ENCODE measurements around the gene RYK.
"Not testable (repeated sequence)": the region's sequence is repeated elsewhere in the genome, so short reads cannot be mapped to it uniquely, and the experiment has no call there.

RYK gene

GRCh38 chr3:134253475-134254226 is 3.0 kb upstream of the RYK start:
- DNase-seq, result no peak

- no peak for DNase-seq
Observed at GRCh38 chr3:134252766-134253165, 2.1 kb upstream of the RYK start.

- no peak for DNase-seq
Observed at GRCh38 chr3:134251731-134252391, 1.2 kb upstream of the RYK start.

GRCh38 chr3:134249935-134250716 is 533 bp downstream of the RYK start:
- peak; percentile 32 for DNase-seq

- DNase-seq, result no peak
Observed at GRCh38 chr3:134249296-134249841, 1.3 kb downstream of the RYK start.

GRCh38 chr3:134244921-134245320 is 5.7 kb downstream of the RYK start:
- no peak for DNase-seq

- DNase-seq, result no peak
Observed at GRCh38 chr3:134242649-134243617, 7.7 kb downstream of the RYK start.

- DNase-seq, result no peak
Observed at GRCh38 chr3:134239538-134239937, 11.1 kb downstream of the RYK start.

GRCh38 chr3:134237454-134238145 is 13.1 kb downstream of the RYK start:
- no peak for DNase-seq

GRCh38 chr3:134236505-134237170 is 14.0 kb downstream of the RYK start:
- no peak for DNase-seq

GRCh38 chr3:134235577-134236076 is 15.0 kb downstream of the RYK start:
- DNase-seq, result no peak

GRCh38 chr3:134232951-134233350 is 17.7 kb downstream of the RYK start:
- DNase-seq, result no peak

- no peak for DNase-seq
Observed at GRCh38 chr3:134232151-134232550, 18.5 kb downstream of the RYK start.

- DNase-seq, result no peak
Observed at GRCh38 chr3:134231131-134231530, 19.5 kb downstream of the RYK start.

- DNase-seq, result no peak
Observed at GRCh38 chr3:134229038-134229437, 21.6 kb downstream of the RYK start.

GRCh38 chr3:134228479-134228878 is 22.2 kb downstream of the RYK start:
- DNase-seq, result no peak

- no peak for DNase-seq
Observed at GRCh38 chr3:134228035-134228434, 22.6 kb downstream of the RYK start.

GRCh38 chr3:134224796-134225156 is 25.9 kb downstream of the RYK start:
- not testable (repeated sequence) for DNase-seq

- DNase-seq, result no peak
Observed at GRCh38 chr3:134222835-134223234, 27.8 kb downstream of the RYK start.

- no peak for DNase-seq
Observed at GRCh38 chr3:134216851-134217250, 33.8 kb downstream of the RYK start.

GRCh38 chr3:134216191-134216764 is 34.4 kb downstream of the RYK start:
- DNase-seq, result no peak
